GM10847 (cell line): ENCODE data around the gene TMEM134.

Experiments used
- POLR2A ChIP-seq: IDR thresholded peaks from 2 replicates; pipeline ENCODE4 v1.6.1; 2011; ENCODE audit not compliant: insufficient read length; ENCODE audit errors: extremely low read depth

The TMEM134 gene

GRCh38 chr11:67492801-67493547 is 23.9 kb upstream of the TMEM134 start:
- no peak for TF ChIP-seq POLR2A

GRCh38 chr11:67492069-67492727 is 23.1 kb upstream of the TMEM134 start:
- no peak for TF ChIP-seq POLR2A

- TF ChIP-seq POLR2A: no peak
Observed at GRCh38 chr11:67491276-67492068, 22.4 kb upstream of the TMEM134 start.

GRCh38 chr11:67490727-67491065 is 21.6 kb upstream of the TMEM134 start:
- TF ChIP-seq POLR2A: no peak

DNA sequence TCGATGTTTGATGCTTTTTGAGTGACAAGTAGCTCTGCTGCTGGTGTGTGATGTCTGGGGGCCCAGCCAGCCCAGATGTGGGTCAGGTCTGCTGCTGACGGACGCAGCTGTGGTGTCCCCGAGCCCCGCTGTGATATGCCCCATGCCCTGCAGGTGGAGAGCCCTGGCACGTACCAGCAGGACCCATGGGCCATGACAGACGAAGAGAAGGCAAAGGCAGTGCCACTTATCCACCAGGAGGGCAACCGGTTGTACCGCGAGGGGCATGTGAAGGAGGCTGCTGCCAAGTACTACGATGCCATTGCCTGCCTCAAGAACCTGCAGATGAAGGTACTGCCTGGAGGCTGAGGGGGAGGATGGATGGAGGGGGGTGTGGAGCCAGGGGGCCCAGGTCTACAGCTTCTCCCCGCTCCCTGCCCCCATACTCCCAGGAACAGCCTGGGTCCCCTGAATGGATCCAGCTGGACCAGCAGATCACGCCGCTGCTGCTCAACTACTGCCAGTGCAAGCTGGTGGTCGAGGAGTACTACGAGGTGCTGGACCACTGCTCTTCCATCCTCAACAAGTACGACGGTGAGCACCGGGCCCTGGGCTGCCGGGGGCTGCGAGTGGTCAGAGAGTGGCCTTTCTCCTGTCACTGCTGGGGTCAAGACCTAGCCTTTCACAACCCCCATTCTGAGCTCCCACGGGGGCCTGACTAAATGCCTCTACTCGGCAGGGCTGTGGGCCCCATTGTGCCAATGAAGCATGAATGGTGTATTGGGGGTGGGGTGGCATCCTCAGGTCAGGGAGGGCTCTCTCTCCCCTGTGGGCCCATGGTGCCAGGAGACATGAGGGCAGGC is 21.1 kb upstream of the TMEM134 start:
- no peak for TF ChIP-seq POLR2A

DNA sequence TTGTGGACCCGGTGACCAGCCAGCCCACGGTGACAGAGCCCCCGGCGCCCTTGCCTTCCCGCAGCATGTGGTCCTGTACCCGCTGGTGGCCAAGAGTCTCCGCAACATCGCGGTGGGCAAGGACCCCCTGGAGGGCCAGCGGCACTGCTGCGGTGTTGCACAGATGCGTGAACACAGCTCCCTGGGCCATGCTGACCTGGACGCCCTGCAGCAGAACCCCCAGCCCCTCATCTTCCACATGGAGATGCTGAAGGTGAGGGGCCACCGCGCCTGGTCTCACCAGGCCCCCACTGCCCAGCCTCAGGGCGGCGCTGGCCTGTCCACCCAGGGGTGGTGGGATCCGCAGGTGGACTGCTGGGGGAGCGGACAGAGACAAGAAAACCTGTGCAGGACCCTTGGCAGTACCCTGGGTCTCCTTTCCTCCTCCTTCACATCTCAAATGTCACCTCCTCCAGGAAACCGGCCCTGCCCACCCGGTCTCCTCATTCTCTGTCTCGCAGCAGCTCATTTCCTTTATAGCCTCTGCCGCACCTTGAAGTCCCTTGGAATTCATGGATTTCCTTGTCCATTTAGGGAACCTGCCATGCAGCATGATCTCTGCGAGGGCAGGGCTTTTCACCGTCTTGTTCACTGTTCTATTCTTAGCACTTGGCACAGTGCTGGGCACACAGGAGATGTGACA is 20.3 kb upstream of the TMEM134 start:
- no peak for TF ChIP-seq POLR2A

GRCh38 chr11:67486481-67487195 is 17.6 kb upstream of the TMEM134 start:
- TF ChIP-seq POLR2A: no peak

DNA sequence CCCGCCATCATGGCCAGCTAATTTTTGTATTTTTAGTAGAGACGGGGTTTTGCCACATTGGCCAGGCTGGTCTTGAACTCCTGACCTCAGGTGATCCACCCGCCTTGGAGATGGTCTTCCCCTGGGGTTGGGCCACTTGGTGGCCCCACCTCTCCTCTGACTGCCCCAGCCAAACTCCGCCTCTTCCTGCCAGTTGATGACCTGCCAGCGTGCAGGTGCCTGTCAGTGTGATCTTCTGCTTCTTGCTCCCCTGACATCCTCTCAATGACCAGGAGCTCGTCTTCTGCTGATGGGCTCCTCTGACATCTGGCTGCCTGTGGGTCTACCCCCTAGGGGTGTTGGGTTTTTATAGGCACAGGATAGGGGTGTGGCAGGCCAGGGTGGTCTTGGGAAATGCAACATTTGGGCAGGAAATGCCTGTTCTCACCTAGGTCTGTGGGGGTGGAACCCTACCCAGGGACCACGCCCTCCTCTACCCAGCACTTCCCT is 16.9 kb upstream of the TMEM134 start:
- peak; percentile 48 for TF ChIP-seq POLR2A

- peak; percentile 33 for TF ChIP-seq POLR2A
Observed at GRCh38 chr11:67484847-67485311, 15.8 kb upstream of the TMEM134 start.

DNA sequence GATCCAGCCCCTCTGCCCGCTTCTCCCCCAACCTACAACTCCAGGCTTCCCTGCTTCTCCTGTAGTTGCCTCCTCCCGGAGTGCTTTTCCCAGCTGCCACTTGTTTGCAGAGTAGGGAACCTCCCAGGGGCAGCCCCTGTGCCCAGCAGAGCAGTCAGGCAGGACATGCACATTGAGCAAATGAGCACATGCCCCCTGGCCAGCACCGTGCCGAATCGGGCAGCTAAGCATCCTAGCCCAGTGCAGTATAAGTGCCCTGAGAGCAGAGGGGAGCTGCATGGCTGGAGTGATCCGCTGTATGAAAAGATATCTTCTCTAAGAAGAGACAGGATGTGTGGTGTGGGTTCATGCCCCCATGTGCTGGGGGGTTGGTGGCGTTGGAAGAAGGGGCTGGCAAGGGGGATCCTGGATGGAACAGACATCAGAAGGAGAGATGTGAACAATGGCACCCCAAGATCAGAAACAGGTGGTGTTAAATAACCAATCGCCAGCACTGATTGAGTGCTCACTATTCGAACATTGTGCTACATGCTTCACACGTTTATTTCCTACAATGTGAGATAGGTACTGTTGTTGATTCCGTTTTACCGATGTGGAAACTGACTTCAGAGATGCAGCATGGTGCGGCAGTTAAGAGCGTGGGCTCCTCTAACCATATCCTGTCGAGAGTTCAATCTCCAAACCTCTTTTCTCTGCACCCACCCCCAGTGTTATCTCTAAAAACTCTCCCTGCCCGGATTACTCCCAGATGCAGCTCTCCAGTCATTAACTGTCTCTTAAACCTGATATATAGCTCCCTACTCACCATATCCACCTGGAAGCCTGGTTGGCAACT is 15.0 kb upstream of the TMEM134 start:
- no peak for TF ChIP-seq POLR2A

DNA sequence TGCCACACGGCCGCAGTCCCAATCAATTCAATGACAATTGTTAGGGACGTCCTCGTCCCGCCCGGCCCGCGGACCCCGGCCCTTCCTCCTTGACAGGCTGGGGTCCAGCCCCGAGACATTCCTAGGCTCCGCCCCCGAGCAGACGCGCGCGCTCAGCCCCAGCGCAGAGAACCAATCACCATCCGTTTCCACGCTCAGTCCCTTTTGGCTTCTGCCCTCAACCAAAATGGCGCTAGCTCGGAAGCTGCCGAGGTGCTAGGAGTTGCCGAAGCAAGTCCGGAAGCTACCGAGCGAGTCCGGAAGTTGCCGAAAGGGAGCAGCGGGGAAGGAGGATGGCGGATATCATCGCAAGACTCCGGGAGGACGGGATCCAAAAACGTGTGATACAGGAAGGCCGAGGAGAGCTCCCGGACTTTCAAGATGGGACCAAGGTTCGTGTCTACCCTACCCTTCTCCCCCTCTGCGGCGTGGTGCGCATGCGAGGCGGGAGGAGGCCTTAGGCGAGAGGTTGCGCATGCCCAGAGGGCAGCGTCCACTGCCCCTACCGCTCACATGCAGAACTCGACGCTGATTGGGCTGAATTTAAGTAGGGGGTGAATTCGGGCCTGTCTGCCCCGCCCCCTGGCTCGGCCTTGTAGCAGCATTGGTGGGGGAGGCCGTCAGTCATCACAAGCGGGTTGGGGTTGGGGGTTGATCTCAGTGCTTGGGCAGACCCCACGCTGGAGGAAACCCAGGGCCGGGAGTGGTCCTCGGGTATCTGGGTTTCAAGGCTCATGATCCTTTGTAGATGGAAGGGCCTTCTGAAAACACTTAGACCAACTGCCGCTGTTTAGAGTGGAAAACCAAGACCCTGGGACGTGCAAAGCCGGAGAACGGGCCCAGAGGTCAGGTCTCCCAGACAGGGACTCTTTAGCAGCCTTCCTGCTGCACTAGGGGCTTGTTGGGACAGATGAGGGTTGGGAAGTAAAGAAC is 14.1 kb upstream of the TMEM134 start, which contains the start of gene AIP:
Gene AIP (plus strand): TSS at position 200 of the 972 bp plus-strand sequence. CDS start 133 bp downstream, at position 333.
- TF ChIP-seq POLR2A: peak; percentile 51
